ENCODE data around the gene ABCA7. TPM values are rescaled to one million over a fixed set of nuclear protein-coding genes. Genes with fewer than 3 reads are reported as not detected.

The ABCA7 gene
- total and polyA plus RNA-seq, 4 donors: 9.4 to 23.7 (median 15.7) TPM

DNA sequence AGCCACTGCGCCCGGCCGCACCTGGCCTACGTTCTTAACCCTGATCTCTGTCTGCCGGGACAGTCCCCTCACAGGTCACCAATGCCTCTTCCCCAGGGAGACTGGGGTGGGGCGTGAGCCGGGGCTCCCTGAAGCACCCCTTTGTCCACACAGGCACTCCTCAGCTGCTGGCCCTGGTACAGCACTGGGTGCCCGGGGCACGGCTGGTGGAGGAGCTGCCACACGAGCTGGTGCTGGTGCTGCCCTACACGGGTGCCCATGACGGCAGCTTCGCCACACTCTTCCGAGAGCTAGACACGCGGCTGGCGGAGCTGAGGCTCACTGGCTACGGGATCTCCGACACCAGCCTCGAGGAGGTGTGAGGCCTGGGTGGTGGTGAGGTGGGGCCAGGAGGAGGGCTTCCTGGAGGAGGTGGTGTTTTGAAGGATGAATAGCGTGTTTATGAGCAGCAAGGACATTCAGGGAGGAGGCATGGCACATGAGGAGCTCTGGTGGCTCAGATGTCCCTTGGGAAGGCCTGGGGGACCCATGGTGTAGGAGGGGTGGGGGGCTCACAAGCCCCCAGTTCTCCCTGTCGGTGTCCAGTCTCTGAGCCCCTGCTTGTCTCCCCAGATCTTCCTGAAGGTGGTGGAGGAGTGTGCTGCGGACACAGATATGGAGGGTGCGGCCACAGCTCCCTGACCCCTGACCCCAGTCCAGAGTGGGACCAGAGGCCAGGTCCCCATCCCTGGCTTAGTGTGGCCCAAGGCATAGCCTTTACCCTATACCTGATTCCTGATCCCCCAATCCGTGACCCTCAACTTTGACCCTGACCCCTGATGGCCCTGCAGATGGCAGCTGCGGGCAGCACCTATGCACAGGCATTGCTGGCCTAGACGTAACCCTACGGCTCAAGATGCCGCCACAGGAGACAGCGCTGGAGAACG, 13.5 kb downstream of the ABCA7 start:
- H3K27me3 ChIP-seq (ENCODE audit: control insufficient read depth, insufficient read depth, low read length): no peaks in the 10 kb centered on the region
- peaks cover 49% of the 10 kb centered on the region for H3K36me3 ChIP-seq (ENCODE audit: control insufficient read depth, insufficient read depth, low read length)
- H3K4me3 ChIP-seq (ENCODE audit: low read depth, low read length): no peak overlapping the region
- peaks cover 9% of the 10 kb centered on the region for H3K9me3 ChIP-seq (ENCODE audit: control insufficient read depth, insufficient read depth, low read length)
- no peak for DNase-seq (ENCODE audit: low read depth in 4 of 6, low spot score in 6 of 6)
- 87% methylated on average over 30 of the region's 31 CpGs for WGBS (ENCODE audit: insufficient coverage)
- H3K4me1 ChIP-seq (ENCODE audit: control insufficient read depth, insufficient read depth, low read length): no peaks in the 10 kb centered on the region
- H3K27ac ChIP-seq (ENCODE audit: low read depth, low read length): no peak overlapping the region

- no peaks in the 10 kb centered on the region for H3K4me1 ChIP-seq (ENCODE audit: control insufficient read depth, insufficient read depth, low read length)
- no peak overlapping the region for H3K4me3 ChIP-seq (ENCODE audit: low read depth, low read length)
- no peak for DNase-seq (ENCODE audit: low read depth in 4 of 6, low spot score in 6 of 6)
- no peaks in the 10 kb centered on the region for H3K27me3 ChIP-seq (ENCODE audit: control insufficient read depth, insufficient read depth, low read length)
- peaks cover 14% of the 10 kb centered on the region for H3K9me3 ChIP-seq (ENCODE audit: control insufficient read depth, insufficient read depth, low read length)
- H3K36me3 ChIP-seq (ENCODE audit: control insufficient read depth, insufficient read depth, low read length): peaks cover 47% of the 10 kb centered on the region
- 92% methylated on average over 26 of the region's 28 CpGs for WGBS (ENCODE audit: insufficient coverage)
- no peak overlapping the region for H3K27ac ChIP-seq (ENCODE audit: low read depth, low read length)
These were observed 14.5 kb downstream of the ABCA7 start for GRCh38 chr19:1054102-1055027.

GRCh38 chr19:1055028-1055425, 15.1 kb downstream of the ABCA7 start:
- WGBS (ENCODE audit: insufficient coverage): 93% methylated on average over 14 of the region's 14 CpGs
- no peak overlapping the region for H3K27ac ChIP-seq (ENCODE audit: low read depth, low read length)
- H3K36me3 ChIP-seq (ENCODE audit: control insufficient read depth, insufficient read depth, low read length): peaks cover 47% of the 10 kb centered on the region
- H3K9me3 ChIP-seq (ENCODE audit: control insufficient read depth, insufficient read depth, low read length): peaks cover 14% of the 10 kb centered on the region
- H3K27me3 ChIP-seq (ENCODE audit: control insufficient read depth, insufficient read depth, low read length): no peaks in the 10 kb centered on the region
- no peak overlapping the region for H3K4me3 ChIP-seq (ENCODE audit: low read depth, low read length)
- DNase-seq (ENCODE audit: low read depth in 4 of 6, low spot score in 6 of 6): no peak
- H3K4me1 ChIP-seq (ENCODE audit: control insufficient read depth, insufficient read depth, low read length): no peaks in the 10 kb centered on the region

DNA sequence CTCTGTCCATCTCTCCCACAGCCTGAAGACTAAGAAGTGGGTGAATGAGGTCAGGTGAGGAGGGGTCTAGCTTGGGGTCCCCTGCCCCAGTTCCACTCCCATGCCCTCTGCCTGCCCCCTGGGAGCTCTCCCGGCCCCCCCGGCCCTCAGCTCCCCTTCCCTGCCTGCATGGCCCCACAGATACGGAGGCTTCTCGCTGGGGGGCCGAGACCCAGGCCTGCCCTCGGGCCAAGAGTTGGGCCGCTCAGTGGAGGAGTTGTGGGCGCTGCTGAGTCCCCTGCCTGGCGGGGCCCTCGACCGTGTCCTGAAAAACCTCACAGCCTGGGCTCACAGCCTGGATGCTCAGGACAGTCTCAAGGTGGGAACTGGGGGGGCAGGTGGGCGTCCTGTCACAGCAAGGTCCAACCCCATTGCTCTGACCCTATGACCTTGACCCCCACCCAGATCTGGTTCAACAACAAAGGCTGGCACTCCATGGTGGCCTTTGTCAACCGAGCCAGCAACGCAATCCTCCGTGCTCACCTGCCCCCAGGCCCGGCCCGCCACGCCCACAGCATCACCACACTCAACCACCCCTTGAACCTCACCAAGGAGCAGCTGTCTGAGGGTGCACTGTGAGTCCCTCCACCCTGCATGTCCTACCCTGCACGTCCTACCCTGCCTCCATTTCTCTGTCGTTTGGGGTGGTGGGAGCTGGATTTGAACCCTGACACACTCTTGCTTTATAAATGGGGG, 16.1 kb downstream of the ABCA7 start:
- Histone ChIP-seq H3K4me1 (ENCODE audit: control insufficient read depth, insufficient read depth, low read length) (no peaks in the 10 kb centered on the region), H3K4me3 (ENCODE audit: low read depth, low read length) (no peak overlapping the region), H3K36me3 (ENCODE audit: control insufficient read depth, insufficient read depth, low read length) (peaks cover 43% of the 10 kb centered on the region), H3K9me3 (ENCODE audit: control insufficient read depth, insufficient read depth, low read length) (peaks cover 14% of the 10 kb centered on the region), H3K27ac (ENCODE audit: low read depth, low read length) (no peak overlapping the region), H3K27me3 (ENCODE audit: control insufficient read depth, insufficient read depth, low read length) (no peaks in the 10 kb centered on the region)
- WGBS (ENCODE audit: insufficient coverage): 95% methylated on average over 20 of the region's 20 CpGs
- DNase-seq (ENCODE audit: low read depth in 4 of 6, low spot score in 6 of 6): no peak

DNA sequence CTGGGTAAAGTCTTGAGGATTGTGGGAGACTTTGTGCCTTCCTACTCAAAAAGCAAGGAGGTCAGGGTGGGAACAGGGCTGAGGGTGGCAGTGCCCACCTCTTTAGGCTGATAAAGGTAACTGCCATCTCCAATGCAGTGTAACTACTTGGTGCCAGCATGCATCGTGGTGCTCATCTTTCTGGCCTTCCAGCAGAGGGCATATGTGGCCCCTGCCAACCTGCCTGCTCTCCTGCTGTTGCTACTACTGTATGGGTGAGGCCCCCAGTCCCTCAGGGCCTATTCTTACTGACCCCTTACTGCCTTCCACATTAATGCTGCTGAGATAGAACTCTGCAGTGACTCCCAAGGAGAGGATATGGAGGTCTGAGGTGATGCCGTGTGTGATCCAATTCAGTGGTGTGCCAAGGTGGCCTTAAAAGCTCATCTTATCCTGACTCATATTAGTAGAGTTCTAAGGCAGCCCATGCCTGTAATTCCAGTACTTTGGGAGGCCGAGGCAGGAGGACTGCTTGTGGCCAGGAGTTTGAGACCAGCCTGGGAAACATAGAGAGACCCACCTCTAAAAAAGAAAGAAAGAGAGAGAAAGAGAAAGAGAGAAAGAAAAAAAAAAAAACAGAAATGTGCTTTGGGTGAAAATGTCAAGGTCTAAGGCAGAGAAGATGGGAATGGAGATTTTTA, 17.4 kb downstream of the ABCA7 start:
- no peak overlapping the region for H3K4me3 ChIP-seq (ENCODE audit: low read depth, low read length)
- 83% methylated on average over 1 of the region's 3 CpGs for WGBS (ENCODE audit: insufficient coverage)
- H3K36me3 ChIP-seq (ENCODE audit: control insufficient read depth, insufficient read depth, low read length): peaks cover 48% of the 10 kb centered on the region
- no peaks in the 10 kb centered on the region for H3K27me3 ChIP-seq (ENCODE audit: control insufficient read depth, insufficient read depth, low read length)
- H3K27ac ChIP-seq (ENCODE audit: low read depth, low read length): no peak overlapping the region
- DNase-seq (ENCODE audit: low read depth in 4 of 6, low spot score in 6 of 6): peak in 3 of 6 donors; percentile 24 to 71 (median 69)
- H3K4me1 ChIP-seq (ENCODE audit: control insufficient read depth, insufficient read depth, low read length): no peaks in the 10 kb centered on the region
- peaks cover 14% of the 10 kb centered on the region for H3K9me3 ChIP-seq (ENCODE audit: control insufficient read depth, insufficient read depth, low read length)

DNA sequence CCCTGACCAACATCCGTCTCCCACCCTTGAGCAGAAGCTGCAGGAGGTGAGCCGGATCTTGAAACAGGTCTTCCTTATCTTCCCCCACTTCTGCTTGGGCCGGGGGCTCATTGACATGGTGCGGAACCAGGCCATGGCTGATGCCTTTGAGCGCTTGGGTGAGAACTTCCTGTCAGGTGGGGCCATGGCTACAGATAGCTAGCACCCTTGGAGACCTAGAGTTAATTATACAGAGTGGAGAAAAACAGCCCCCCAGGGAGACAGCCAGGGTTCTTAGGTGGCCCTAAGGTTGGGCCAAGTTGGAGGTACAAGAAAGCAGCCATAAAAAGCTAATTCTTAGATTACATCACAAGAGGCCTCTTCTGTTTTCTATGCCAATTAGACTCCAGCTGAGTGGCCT, 18.2 kb downstream of the ABCA7 start:
- Histone ChIP-seq H3K27me3 (ENCODE audit: control insufficient read depth, insufficient read depth, low read length) (no peaks in the 10 kb centered on the region), H3K4me1 (ENCODE audit: control insufficient read depth, insufficient read depth, low read length) (no peaks in the 10 kb centered on the region), H3K27ac (ENCODE audit: low read depth, low read length) (no peak overlapping the region), H3K4me3 (ENCODE audit: low read depth, low read length) (no peak overlapping the region), H3K36me3 (ENCODE audit: control insufficient read depth, insufficient read depth, low read length) (peaks cover 46% of the 10 kb centered on the region), H3K9me3 (ENCODE audit: control insufficient read depth, insufficient read depth, low read length) (peaks cover 14% of the 10 kb centered on the region)
- no peak for DNase-seq (ENCODE audit: low read depth in 4 of 6, low spot score in 6 of 6)
- WGBS (ENCODE audit: insufficient coverage): 100% methylated on average over 3 of the region's 5 CpGs

DNA sequence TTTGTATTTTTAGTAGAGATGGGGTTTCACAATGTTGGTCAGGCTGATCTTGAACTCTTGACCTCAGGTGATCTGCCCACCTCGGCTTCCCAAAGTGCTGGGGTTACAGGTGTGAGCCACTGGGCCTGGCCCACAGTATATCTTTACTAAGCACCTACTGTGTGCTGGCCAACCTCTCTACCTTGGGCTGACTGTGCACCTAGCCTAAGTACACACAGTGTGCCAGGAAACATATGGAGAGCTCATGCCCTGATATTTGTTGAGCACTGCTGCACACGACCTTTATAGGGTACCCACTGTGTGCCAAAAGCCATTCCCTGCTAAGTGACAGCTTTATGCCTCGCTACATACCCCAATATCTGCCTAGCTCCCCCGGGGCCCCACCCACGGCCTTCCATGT, 20.8 kb downstream of the ABCA7 start:
- Histone ChIP-seq H3K4me1 (ENCODE audit: control insufficient read depth, insufficient read depth, low read length) (peaks cover 13% of the 10 kb centered on the region), H3K27me3 (ENCODE audit: control insufficient read depth, insufficient read depth, low read length) (peaks cover 19% of the 10 kb centered on the region), H3K4me3 (ENCODE audit: low read depth, low read length) (no peak overlapping the region), H3K9me3 (ENCODE audit: control insufficient read depth, insufficient read depth, low read length) (peaks cover 14% of the 10 kb centered on the region), H3K27ac (ENCODE audit: low read depth, low read length) (no peak overlapping the region), H3K36me3 (ENCODE audit: control insufficient read depth, insufficient read depth, low read length) (peaks cover 30% of the 10 kb centered on the region)
- 92% methylated on average over 5 of the region's 5 CpGs for WGBS (ENCODE audit: insufficient coverage)
- DNase-seq (ENCODE audit: low read depth in 4 of 6, low spot score in 6 of 6): no peak

DNA sequence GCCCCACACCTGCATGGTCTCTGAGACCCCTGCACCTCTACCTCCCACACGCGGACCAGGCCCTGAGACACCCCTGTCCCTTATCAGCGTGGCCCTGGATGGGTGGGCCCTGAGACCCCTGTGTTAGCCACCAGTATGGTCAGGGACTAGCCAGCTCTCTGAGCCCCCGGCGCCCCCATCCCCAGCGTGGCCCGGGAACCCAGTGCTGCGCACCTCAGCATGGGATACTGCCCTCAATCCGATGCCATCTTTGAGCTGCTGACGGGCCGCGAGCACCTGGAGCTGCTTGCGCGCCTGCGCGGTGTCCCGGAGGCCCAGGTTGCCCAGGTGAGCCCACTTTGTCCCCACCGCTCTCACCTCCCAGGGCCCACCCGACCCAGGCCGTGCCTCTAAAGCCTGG, 22.1 kb downstream of the ABCA7 start:
- H3K4me1 ChIP-seq (ENCODE audit: control insufficient read depth, insufficient read depth, low read length): peaks cover 20% of the 10 kb centered on the region
- H3K36me3 ChIP-seq (ENCODE audit: control insufficient read depth, insufficient read depth, low read length): peaks cover 17% of the 10 kb centered on the region
- H3K4me3 ChIP-seq (ENCODE audit: low read depth, low read length): no peak overlapping the region
- DNase-seq (ENCODE audit: low read depth in 4 of 6, low spot score in 6 of 6): no peak
- peaks cover 12% of the 10 kb centered on the region for H3K9me3 ChIP-seq (ENCODE audit: control insufficient read depth, insufficient read depth, low read length)
- 89% methylated on average over 20 of the region's 20 CpGs for WGBS (ENCODE audit: insufficient coverage)
- H3K27ac ChIP-seq (ENCODE audit: low read depth, low read length): no peak overlapping the region
- peaks cover 31% of the 10 kb centered on the region for H3K27me3 ChIP-seq (ENCODE audit: control insufficient read depth, insufficient read depth, low read length)

Data from spinal cord (tissue), 10 donors.